ENCODE results near the gene PLEKHA5.
"Not testable (repeated sequence)": the region's sequence is repeated elsewhere in the genome, so short reads cannot be mapped to it uniquely, and the experiment has no call there.

The PLEKHA5 gene

GRCh38 chr12:19166387-19166786, 36.9 kb downstream of the PLEKHA5 start:
- DNase-seq (ENCODE audit: extremely low read depth in 1 of 2, low read depth in 1 of 2): no peak

- DNase-seq (ENCODE audit: extremely low read depth in 1 of 2, low read depth in 1 of 2): no peak
Observed at GRCh38 chr12:19166956-19167355, 37.4 kb downstream of the PLEKHA5 start.

- DNase-seq (ENCODE audit: extremely low read depth in 1 of 2, low read depth in 1 of 2): no peak
Observed at GRCh38 chr12:19167708-19168107, 38.2 kb downstream of the PLEKHA5 start.

- DNase-seq (ENCODE audit: extremely low read depth in 1 of 2, low read depth in 1 of 2): no peak
Observed at GRCh38 chr12:19168644-19169043, 39.1 kb downstream of the PLEKHA5 start.

DNA sequence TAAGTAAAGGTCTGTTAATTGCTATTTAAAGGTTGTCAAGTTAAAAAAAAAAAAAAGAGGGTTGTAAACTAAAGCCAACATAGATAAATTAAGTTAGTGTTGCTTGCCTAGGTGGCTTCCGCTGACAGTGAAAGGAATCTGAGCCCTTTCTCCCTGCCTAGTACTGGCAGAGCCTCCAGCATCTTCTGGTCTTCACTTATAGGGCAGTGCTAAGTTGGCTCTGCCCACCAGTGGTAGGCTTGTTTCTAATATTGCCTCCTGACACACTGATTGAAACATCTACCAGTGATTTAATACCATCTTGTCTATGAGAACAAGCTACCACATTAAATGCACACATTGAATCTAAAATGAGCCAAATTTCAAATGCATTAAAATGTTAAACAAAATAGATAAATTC, 39.7 kb downstream of the PLEKHA5 start:
- DNase-seq (ENCODE audit: extremely low read depth in 1 of 2, low read depth in 1 of 2): no peak

DNA sequence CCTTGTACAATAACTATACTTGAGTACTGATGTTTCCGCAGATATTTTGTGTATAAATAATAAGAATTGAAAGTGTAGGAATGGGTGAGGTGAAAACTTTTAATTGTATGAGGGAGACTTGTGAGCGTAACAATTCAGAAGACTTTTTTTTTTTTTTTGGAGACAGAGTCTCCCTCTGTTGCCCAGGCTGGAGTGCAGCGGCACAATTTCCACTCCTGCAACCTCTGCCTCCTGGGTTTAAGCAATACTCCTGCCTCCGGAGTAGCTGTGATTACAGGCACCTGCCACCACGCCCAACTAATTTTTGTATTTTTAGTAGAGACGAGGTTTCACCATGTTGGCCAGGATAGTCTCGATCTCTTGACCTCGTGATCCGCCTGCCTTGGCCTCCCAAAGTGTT, 40.8 kb downstream of the PLEKHA5 start:
- DNase-seq (ENCODE audit: extremely low read depth in 1 of 2, low read depth in 1 of 2): not testable (repeated sequence)

DNA sequence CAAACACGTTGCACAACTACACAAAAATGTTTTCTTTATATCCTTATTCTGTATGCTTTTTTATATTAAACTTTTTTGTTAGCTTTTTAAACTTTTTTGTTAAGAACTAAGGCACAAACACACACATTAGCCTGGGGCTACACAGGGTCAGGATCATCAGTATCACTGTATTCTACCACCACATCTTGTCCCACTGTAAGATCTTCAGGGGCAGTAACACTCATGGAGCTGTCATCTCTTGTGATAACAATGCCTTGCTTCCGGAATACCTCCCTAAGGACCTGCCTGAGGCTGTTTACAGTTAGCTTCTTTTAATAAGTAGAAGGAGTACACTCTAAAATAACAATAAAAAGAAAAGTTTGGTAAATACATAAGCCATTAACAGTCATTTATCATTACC, 42.2 kb downstream of the PLEKHA5 start:
- no peak for DNase-seq (ENCODE audit: extremely low read depth in 1 of 2, low read depth in 1 of 2)

GRCh38 chr12:19177754-19178153, 48.2 kb downstream of the PLEKHA5 start:
- DNase-seq (ENCODE audit: extremely low read depth in 1 of 2, low read depth in 1 of 2): no peak

GRCh38 chr12:19179986-19180385, 50.5 kb downstream of the PLEKHA5 start:
- DNase-seq (ENCODE audit: extremely low read depth in 1 of 2, low read depth in 1 of 2): no peak

DNA sequence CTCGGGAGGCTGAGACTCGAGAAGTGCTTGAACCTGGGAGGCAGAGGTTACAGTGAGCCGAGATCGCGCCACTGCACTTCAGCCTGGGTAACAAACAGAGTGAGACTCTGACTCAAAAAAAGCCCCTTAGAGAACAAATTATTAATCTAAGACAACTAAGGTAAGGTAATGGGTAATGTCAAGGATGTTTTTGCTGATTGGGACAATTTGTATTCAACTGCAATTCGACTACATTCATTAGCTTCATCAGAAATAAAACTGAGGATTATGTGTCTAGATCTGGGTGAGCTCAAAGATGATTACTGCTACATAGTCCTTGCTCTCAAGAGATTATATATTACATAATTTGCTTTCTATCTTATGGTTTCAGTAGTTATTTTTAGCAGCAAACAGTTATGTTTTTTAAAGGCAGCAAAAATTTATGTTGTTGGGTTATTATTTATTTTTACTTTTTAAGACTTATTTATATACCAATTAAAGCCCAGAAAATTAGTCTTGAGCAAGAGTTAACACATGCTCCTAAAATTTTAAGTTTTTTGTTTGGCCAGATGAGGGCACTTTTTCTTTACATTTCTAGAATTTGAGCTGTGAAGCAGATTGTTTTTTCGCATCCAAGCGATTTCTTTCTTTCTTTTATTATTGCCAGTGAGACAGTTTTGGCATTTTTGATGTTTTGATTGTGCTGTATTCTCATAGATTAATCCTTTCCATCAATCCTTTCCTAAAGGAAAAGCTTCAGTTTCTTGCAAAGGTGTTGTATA, 52.3 kb downstream of the PLEKHA5 start:
- DNase-seq (ENCODE audit: extremely low read depth in 1 of 2, low read depth in 1 of 2): no peak

DNA sequence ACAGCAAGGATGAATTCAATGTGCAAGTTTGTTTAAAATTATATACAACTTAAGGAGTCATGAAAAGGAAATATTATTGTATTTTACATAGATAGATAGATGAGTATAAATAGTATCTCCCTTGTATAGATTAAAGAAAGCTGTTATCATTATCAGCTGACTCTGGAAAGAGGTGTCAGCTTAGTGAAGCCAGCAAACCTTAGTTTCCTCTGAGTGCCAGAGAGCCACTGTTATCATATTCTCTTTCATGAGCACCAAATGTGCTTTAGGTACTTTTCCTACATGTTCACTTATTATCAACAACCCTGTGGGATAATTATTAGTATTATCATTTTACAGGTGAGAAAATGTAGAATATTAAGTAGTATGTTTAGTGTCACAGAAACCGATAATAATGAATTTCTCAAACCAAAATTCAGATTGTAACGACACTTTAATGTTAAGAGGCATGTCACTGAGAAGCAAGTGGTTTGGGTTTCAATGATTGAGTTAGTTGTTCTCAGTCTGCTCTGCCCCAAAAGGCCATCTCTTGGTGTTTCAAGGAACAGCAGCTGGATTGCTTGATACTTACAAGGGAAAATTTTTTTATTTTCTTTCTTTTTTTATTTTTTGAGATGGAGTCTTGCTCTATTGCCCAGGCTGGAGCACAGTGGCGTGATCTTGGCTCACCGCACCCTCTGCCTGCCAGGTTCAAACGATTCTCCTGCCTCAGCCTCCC, 53.7 kb downstream of the PLEKHA5 start:
- no peak for DNase-seq (ENCODE audit: extremely low read depth in 1 of 2, low read depth in 1 of 2)

GRCh38 chr12:19185262-19185929, 55.9 kb downstream of the PLEKHA5 start:
- no peak for DNase-seq (ENCODE audit: extremely low read depth in 1 of 2, low read depth in 1 of 2)

DNA sequence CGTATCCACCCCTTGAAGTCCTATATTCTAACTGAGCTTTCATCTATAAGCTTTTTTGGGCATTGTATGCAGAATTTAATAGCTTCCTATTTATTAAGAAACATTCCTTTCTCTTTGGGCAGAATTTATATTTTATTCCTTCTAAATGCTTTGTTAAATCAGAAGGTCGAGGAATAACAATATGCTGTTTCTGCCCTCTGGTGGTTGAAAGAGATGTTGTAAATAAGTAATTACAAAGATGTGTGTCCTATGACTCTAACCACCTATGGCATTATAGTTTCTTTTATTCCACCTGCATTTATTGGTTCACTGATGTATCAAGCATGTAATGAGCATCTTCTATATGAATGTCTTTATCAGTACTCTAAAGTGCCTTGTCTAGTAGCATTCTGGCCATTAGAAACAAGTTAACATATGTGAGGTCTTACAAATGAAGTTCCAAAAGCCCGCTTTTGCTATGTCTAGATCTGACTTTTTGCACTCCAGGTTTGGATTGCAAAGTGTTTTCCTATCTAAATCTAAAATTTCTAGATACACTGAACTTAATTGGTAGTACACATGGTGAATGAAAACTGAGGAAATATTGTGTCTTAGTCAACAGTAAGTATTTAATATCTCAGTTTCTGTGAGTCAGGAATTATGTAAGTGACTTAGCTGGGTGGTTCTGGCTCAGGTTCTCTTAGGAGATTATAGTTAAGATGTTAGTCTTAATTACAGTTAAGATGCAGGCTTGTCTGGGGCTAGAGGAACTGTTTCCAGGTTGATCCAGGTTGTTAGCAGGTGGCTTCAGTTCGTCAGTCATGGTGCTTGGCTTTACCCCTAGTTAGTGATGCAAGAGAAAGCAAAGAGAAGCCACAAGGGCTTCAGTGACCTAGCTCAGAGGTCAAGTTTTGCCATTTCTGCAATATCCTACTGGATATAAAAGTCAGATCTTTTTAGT, 57.5 kb downstream of the PLEKHA5 start:
- no peak for DNase-seq (ENCODE audit: extremely low read depth in 1 of 2, low read depth in 1 of 2)

DNA sequence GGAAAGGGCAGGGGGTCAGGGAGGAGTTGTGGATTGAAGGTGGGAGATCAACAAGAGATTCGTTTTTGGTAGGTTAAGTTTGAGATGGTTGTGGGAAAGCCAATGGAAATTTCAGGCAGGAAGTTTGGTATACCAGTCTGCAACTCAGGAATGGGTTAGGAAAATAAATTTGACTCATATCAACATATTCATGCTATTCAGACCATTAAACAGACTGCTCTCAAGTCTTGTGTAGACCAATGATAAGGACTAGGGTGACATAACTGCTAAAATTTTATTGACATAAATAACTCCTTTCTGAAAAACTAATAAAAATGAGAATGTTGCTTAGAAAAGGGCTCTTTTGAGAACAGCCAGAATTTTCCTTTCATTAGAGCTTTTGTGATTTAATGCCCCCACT, 60.0 kb downstream of the PLEKHA5 start:
- no peak for DNase-seq (ENCODE audit: extremely low read depth in 1 of 2, low read depth in 1 of 2)

- no peak for DNase-seq (ENCODE audit: extremely low read depth in 1 of 2, low read depth in 1 of 2)
Observed at GRCh38 chr12:19190292-19191031, 60.9 kb downstream of the PLEKHA5 start.

- no peak for DNase-seq (ENCODE audit: extremely low read depth in 1 of 2, low read depth in 1 of 2)
Observed at GRCh38 chr12:19191089-19191488, 61.6 kb downstream of the PLEKHA5 start.

- no peak for DNase-seq (ENCODE audit: extremely low read depth in 1 of 2, low read depth in 1 of 2)
Observed at GRCh38 chr12:19191563-19191962, 62.0 kb downstream of the PLEKHA5 start.

GRCh38 chr12:19192710-19193109, 63.2 kb downstream of the PLEKHA5 start:
- no peak for DNase-seq (ENCODE audit: extremely low read depth in 1 of 2, low read depth in 1 of 2)

GRCh38 chr12:19194963-19195362, 65.4 kb downstream of the PLEKHA5 start:
- no peak for DNase-seq (ENCODE audit: extremely low read depth in 1 of 2, low read depth in 1 of 2)

GRCh38 chr12:19196959-19197630, 67.6 kb downstream of the PLEKHA5 start:
- DNase-seq (ENCODE audit: extremely low read depth in 1 of 2, low read depth in 1 of 2): no peak

Measured in stimulated activated CD8-positive, alpha-beta memory T cell treated with anti-CD3 and anti-CD28 coated beads, Interleukin-7, amount 100 ng/mL, for 48 hours (primary cell).